ENCODE data around the gene PDE4D.
A peak's percentile ranks its signal among the peaks of the same experiment; 100 is the strongest.

The PDE4D gene

GRCh38 chr5:59042201-59043055 is 851.1 kb downstream of the PDE4D start:
- DNase-seq, result no peak

- no peak for DNase-seq
Measured at GRCh38 chr5:59041355-59041754, 852.2 kb downstream of the PDE4D start.

GRCh38 chr5:59040804-59041201 is 852.7 kb downstream of the PDE4D start:
- no peak for DNase-seq

GRCh38 chr5:59040024-59040803 is 853.3 kb downstream of the PDE4D start:
- DNase-seq, result no peak

GRCh38 chr5:59039296-59040023 is 854.1 kb downstream of the PDE4D start:
- DNase-seq, result peak; percentile 25

GRCh38 chr5:59038798-59039295 is 854.7 kb downstream of the PDE4D start:
- DNase-seq, result no peak

GRCh38 chr5:59037941-59038797 is 855.4 kb downstream of the PDE4D start:
- DNase-seq, result no peak

- DNase-seq, result no peak
Measured at GRCh38 chr5:59037453-59037852, 856.1 kb downstream of the PDE4D start.

GRCh38 chr5:59037041-59037440 is 856.5 kb downstream of the PDE4D start:
- DNase-seq, result no peak

- DNase-seq, result no peak
Measured at GRCh38 chr5:59036274-59036961, 857.1 kb downstream of the PDE4D start.

- no peak for DNase-seq
Measured at GRCh38 chr5:59035681-59036080, 857.8 kb downstream of the PDE4D start.

- peak; percentile 44 for DNase-seq
Measured at GRCh38 chr5:59034498-59035186, 858.9 kb downstream of the PDE4D start.

GRCh38 chr5:59027145-59027907 is 866.2 kb downstream of the PDE4D start:
- DNase-seq, result no peak

GRCh38 chr5:59025734-59026133 is 867.8 kb downstream of the PDE4D start:
- no peak for DNase-seq

GRCh38 chr5:59021837-59022514 is 871.5 kb downstream of the PDE4D start:
- DNase-seq, result peak; percentile 32

- DNase-seq, result peak; percentile 88
Measured at GRCh38 chr5:59021286-59021673, 872.2 kb downstream of the PDE4D start.

GRCh38 chr5:59020611-59021285 is 872.8 kb downstream of the PDE4D start:
- DNase-seq, result no peak

GRCh38 chr5:59019078-59019477 is 874.4 kb downstream of the PDE4D start:
- DNase-seq, result no peak

GRCh38 chr5:59016925-59017324 is 876.6 kb downstream of the PDE4D start:
- DNase-seq, result no peak

Data from NCI-H510A treated with DMSO at 0.1 percent for 48 hours (cell line).